RWPE1 (cell line): ENCODE measurements around the gene RYR1.

ENCODE experiments used
- CTCF ChIA-PET: fragments of 350-600 bp; sonication (Branson Sonifier 250); formaldehyde crosslinking; extraction: SDS; loops from one replicate; lab custom pipeline; 2021; lab: Yijun Ruan, JAX
- POLR2A ChIA-PET: fragments of 400-600 bp; formaldehyde crosslinking; extraction: SDS; loops from one replicate; lab custom pipeline; 2020; ENCODE audit warnings: antibody characterized with exemption; ENCODE audit not compliant: low non-redundant PET; lab: Yijun Ruan, JAX
- DNase-seq: peaks from one replicate; pipeline ENCODE4 v3.0.0; 2012; ENCODE audit warnings: low spot score
- H3K27ac ChIP-seq: fragments of 450-650 bp; 2 replicates; pipeline ENCODE4 v1.5.1; 2017
- CTCF ChIP-seq: fragments of 450-650 bp; conservative IDR thresholded peaks from 2 replicates; pipeline ENCODE4 v1.5.1; 2017; ENCODE audit warnings: low read depth, mild to moderate bottlenecking

RYR1 gene

GRCh38 chr19:38389957-38390924 is 43.2 kb upstream of the RYR1 start:
- TF ChIP-seq CTCF, result no peak
- no peak for DNase-seq
- peak overlapping the region; percentile 94 for H3K27ac ChIP-seq
- POLR2A ChIA-PET, result no interaction called here
- CTCF ChIA-PET, result no interaction called here

GRCh38 chr19:38391911-38392464 is 41.5 kb upstream of the RYR1 start:
- ChIA-PET POLR2A (no interaction called here), CTCF (no interaction called here)
- no peak for DNase-seq
- TF ChIP-seq CTCF, result no peak
- H3K27ac ChIP-seq, result peak overlapping the region; percentile 47

- ChIA-PET CTCF (interaction anchor here (0.6 kb wide), 1 partner anchor 10 kb away, joined by 3 read pairs; no protein-coding TSS in a partner anchor), POLR2A (no interaction called here)
- TF ChIP-seq CTCF, result no peak
- no peak for DNase-seq
- H3K27ac ChIP-seq, result peak overlapping the region; percentile 37
Measured at GRCh38 chr19:38392707-38393308, 40.7 kb upstream of the RYR1 start.

- POLR2A ChIA-PET, result no interaction called here
- TF ChIP-seq CTCF, result no peak
- CTCF ChIA-PET, result interaction anchor here (1.2 kb wide), 1 partner anchor 9 kb away, joined by 5 read pairs; the partner anchor contains the start of gene FAM98C
- no peak for DNase-seq
- no peak overlapping the region for H3K27ac ChIP-seq
Measured at GRCh38 chr19:38394488-38394887, 39.0 kb upstream of the RYR1 start.

- TF ChIP-seq CTCF, result no peak
- DNase-seq, result no peak
- no peak overlapping the region for H3K27ac ChIP-seq
- ChIA-PET POLR2A (no interaction called here), CTCF (no interaction called here)
Measured at GRCh38 chr19:38395381-38396114, 37.9 kb upstream of the RYR1 start.

GRCh38 chr19:38399081-38399480 is 34.4 kb upstream of the RYR1 start:
- H3K27ac ChIP-seq, result no peak overlapping the region
- TF ChIP-seq CTCF, result no peak
- ChIA-PET CTCF (no interaction called here), POLR2A (no interaction called here)
- DNase-seq, result no peak
